ENCODE results near the gene CST11.

DNA sequence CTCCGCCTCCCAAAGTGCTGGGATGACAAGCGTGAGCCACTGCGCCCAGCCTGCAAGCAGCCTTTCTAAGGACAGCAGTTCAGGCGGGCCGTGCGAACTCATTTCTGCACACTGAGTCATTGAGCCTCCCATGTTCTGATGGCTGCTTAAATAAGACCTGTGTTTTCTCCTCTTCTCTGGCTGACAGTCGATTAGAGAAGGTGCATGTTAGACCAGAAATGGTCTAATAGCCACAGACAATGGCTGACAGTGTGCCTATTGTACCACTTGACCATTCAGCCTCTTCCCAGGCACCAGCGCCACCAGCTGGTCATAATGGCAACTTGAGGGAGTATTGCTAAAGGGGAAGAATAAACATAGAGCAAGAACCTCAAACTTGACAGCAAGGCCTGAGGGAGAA is 6.2 kb downstream of the CST11 start:
- TF ChIP-seq POLR2A (IDR thresholded peaks at IDR 0.05), result no peak
- TF ChIP-seq, protein P1, sequence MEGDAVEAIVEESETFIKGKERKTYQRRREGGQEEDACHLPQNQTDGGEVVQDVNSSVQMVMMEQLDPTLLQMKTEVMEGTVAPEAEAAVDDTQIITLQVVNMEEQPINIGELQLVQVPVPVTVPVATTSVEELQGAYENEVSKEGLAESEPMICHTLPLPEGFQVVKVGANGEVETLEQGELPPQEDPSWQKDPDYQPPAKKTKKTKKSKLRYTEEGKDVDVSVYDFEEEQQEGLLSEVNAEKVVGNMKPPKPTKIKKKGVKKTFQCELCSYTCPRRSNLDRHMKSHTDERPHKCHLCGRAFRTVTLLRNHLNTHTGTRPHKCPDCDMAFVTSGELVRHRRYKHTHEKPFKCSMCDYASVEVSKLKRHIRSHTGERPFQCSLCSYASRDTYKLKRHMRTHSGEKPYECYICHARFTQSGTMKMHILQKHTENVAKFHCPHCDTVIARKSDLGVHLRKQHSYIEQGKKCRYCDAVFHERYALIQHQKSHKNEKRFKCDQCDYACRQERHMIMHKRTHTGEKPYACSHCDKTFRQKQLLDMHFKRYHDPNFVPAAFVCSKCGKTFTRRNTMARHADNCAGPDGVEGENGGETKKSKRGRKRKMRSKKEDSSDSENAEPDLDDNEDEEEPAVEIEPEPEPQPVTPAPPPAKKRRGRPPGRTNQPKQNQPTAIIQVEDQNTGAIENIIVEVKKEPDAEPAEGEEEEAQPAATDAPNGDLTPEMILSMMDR (IDR thresholded peaks at IDR 0.05), result peak in 4 of 5 experiments; percentile 13 to 17 (median 14)
- no peak for TF ChIP-seq EP300 (IDR thresholded peaks at IDR 0.05)

Data from tibial nerve (tissue), 4 donors.